OCI-M2 (cell line): ENCODE data around the gene EHMT1.

Experiments
- DNase-seq: peaks from one replicate; lab custom pipeline; 2025; ENCODE audit not compliant: unreplicated experiment; lab: John Stamatoyannopoulos, UW

Gene EHMT1

GRCh38 chr9:137671721-137672120 is 52.9 kb downstream of the EHMT1 start:
- no peak for DNase-seq

- DNase-seq: peak; percentile 4
These were observed 54.3 kb downstream of the EHMT1 start for GRCh38 chr9:137672907-137673791.

GRCh38 chr9:137673886-137674285 is 55.1 kb downstream of the EHMT1 start:
- no peak for DNase-seq

- DNase-seq: no peak
These were observed 55.6 kb downstream of the EHMT1 start for GRCh38 chr9:137674307-137674975.

GRCh38 chr9:137674976-137675320 is 56.1 kb downstream of the EHMT1 start:
- no peak for DNase-seq

- DNase-seq: no peak
These were observed 58.2 kb downstream of the EHMT1 start for GRCh38 chr9:137676998-137677397.

- no peak for DNase-seq
These were observed 59.4 kb downstream of the EHMT1 start for GRCh38 chr9:137678202-137678601.

GRCh38 chr9:137679249-137679648 is 60.4 kb downstream of the EHMT1 start:
- no peak for DNase-seq

- no peak for DNase-seq
These were observed 61.0 kb downstream of the EHMT1 start for GRCh38 chr9:137679695-137680305.

- no peak for DNase-seq
These were observed 61.9 kb downstream of the EHMT1 start for GRCh38 chr9:137680444-137681358.

GRCh38 chr9:137682428-137683105 is 63.8 kb downstream of the EHMT1 start:
- no peak for DNase-seq

- no peak for DNase-seq
These were observed 64.6 kb downstream of the EHMT1 start for GRCh38 chr9:137683262-137683864.

- no peak for DNase-seq
These were observed 66.4 kb downstream of the EHMT1 start for GRCh38 chr9:137685035-137685740.

GRCh38 chr9:137685741-137686420 is 67.1 kb downstream of the EHMT1 start:
- DNase-seq: no peak

- DNase-seq: no peak
These were observed 69.5 kb downstream of the EHMT1 start for GRCh38 chr9:137688261-137688660.

- no peak for DNase-seq
These were observed 69.9 kb downstream of the EHMT1 start for GRCh38 chr9:137688725-137689124.

GRCh38 chr9:137689745-137690529 is 71.1 kb downstream of the EHMT1 start:
- DNase-seq: no peak
